NCI-H82 (cell line): ENCODE results near the gene PLAC9.

Experiments used
- DNase-seq: peaks from one replicate; lab custom pipeline; 2025; lab: John Stamatoyannopoulos, UW

PLAC9 gene

GRCh38 chr10:80184291-80184690, 51.8 kb downstream of the PLAC9 start:
- DNase-seq, result no peak

- DNase-seq, result no peak
These were observed 53.2 kb downstream of the PLAC9 start for GRCh38 chr10:80185578-80186299.

- DNase-seq, result no peak
These were observed 54.0 kb downstream of the PLAC9 start for GRCh38 chr10:80186364-80187012.

GRCh38 chr10:80187060-80187459, 54.5 kb downstream of the PLAC9 start:
- DNase-seq, result no peak

DNA sequence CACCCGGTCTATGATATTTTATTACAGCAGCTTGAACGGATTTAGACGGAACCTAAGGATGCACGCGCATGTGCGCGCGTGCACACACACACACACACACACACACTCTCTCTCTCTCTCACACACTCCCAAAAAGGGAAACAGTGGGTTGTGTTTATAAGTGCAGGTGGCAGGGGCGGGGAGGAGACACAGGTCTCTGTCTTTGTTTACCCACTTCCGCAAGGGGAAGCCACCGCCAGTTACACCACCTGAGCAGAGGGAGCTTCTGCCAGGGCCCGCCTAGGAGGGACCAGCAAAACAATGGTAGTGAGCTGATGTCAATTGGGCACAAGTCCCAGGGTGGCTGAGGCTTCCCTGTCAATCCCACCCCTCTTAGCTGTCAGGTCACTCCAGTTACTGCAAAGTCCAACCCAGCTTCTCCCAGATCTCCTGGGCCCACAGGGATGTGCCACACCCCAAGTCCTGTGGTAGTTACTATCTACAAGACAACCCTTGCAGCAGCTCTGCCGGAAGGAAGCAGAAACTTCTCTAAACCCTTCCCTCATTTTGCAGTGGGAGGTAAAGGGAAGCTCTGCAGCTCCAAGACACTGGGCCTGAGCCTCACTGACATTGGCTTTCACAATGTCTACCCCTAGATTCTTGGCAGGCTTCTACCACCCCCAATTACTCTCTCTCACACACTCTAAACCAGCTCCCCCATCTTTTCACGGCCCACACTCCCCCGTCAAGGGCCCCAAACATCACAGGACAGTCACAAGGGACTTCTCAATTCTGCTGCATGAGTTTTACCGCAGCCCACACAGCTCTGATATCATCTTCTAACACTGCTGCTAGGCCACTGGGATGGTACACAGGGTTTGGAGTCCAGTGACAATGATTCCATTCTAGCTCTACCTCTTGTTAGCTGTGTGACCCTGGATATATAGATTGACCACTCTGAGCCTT, 55.2 kb downstream of the PLAC9 start:
- no peak for DNase-seq

- DNase-seq, result no peak
These were observed 56.2 kb downstream of the PLAC9 start for GRCh38 chr10:80188713-80189112.

DNA sequence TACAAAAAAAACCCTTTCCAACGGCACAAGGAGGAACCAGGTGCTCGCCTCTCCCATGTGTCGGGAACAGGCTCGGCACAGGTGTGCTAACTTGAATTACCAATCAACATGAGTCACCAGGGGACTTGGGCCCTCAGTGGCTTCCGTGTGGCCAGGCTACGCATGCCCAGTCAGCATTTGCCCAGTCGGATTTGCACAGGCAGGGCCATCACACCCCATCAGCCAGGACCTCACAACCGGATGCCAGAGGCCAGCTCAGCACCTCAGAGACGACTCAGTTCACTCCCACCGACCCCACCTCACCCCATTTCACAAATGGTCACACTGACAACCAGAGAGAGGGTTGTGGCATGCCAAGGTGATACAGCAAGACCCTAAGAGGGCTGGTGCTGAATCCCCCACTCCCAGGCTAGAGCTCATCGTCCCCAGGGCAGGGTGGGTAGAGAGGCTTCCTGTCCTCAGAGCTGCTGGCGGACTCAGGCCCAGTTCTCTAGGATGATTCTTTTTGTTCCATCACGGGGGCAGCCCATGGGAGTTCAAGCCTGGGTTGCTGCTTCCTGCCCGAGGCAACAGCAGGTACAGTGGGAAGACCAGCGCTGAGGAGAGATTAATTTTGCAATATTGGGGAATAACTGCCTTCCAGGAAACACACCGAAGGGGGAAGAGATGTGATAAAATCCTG, 59.2 kb downstream of the PLAC9 start:
- DNase-seq, result no peak

DNA sequence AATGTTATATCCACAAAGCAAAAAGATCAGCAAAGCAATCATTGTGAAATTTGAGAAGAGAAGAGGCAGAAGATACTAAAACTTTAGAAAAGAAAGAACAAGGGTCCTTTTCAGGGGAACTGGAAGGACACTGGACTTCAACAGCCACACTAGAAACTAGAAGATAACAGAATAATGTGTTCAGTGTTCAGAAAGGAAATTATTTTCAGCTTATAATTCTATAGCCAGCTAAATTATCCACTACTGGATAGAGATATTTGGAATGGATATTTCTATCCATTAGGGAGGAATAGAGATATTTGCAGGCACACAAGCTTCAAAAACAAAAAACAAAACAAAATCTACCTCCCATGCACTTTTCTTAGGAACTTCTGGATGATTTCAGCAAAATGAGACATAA, 60.0 kb downstream of the PLAC9 start:
- no peak for DNase-seq

GRCh38 chr10:80194373-80195045, 62.0 kb downstream of the PLAC9 start:
- no peak for DNase-seq
